HG02759 (cell line): ENCODE data around the gene CISD1.

Experiments used
- ATAC-seq: cut with Tn5 transposase; IDR thresholded peaks from one replicate; pipeline ENCODE4 v1.9.1; 2021; ENCODE audit warnings: mild to moderate bottlenecking, moderate library complexity; ENCODE audit not compliant: unreplicated experiment

Gene CISD1

DNA sequence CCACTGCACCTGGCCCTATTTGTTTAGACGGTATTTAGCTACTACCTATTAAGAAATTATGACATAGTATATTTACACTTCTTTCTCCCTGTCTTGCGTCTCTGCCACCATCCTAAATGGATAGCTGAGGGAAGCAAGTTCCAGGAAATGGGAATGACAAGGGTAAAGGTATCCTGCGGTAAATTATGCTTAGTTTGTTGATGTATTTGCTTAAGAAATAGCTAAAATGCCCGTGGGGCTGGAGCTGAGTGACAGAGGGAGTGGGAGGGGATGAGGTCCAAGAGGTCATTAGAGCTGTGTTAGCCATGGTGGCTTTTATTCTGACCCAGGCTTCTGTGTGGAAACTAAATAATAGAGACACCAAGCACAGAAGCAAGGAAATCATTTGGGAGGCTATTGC lies 36.9 kb downstream of the CISD1 start:
- ATAC-seq = no peak

DNA sequence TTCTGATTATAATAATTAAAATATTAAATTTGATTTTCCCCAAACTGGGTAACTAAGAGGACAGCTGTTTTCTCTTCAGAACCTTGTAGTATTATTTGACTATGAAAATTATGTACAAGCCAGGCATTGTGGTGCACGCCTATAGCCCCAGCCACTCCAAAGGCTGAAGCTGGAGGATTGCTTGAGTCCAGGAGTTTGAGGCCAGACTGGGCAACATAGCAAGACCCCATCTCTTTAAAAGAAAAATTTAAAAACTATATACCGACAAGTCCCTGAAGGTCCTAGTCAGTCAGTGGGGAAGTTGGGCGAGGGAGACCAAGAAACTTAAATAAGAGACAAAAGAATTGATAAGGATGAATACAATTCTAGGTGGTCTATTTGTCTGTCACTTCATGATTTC lies 38.7 kb downstream of the CISD1 start:
- ATAC-seq = no peak

DNA sequence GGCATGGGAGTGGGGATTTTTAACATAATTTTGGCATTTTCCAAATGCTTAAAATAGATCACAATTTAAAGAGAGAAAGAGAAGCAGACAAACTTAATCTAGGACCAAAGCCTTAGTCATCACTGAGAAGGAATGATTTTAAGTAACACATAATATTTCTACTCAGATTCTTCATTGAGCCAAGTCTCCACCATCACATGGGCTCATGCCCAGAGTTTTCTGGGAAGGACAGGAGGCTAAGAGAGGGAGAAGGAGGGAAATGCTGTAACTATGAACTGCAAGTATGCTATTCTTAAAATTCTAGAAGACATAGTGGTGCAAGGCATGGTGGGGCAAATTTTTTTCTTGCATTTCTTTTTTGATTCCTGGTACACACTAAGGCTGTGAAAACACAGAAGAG lies 42.1 kb downstream of the CISD1 start:
- ATAC-seq = no peak

GRCh38 chr10:58316874-58317273 lies 47.9 kb downstream of the CISD1 start:
- no peak for ATAC-seq

DNA sequence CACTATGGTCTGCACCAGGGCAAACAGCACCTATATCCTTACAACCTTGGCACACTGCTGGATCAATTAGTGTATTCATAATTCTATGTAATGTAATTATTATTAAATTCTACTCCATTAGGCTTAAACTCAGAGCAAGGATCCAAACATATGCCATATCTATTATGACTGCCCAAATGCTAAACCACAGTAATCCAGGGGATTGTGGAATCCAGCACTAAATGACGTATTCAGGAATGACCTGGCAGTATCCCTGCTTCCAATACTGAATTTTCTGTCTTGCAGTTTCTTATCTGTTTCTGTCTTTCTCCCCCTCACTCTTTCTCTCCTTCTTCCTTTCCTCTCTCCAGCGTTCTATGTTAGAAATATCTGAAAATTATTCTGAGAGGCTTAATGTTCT lies 49.4 kb downstream of the CISD1 start:
- no peak for ATAC-seq

DNA sequence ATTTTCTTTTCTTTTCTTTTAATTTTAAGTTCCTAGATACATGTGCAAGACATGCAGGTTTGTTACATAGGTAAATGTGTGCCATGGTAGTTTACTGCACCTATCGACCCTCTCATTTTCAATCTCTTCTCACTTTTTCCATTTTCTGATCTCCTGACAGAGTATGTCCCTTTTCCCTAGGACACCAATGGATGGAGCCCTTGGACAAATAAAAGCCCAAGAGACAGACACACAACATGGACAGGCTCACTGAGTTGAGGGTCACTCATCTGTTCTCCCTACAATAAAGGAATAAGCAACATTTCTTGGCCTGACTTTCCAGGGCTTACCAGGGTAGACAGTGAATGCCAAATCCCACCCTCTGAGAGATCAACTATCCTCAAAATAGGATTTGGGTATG lies 50.6 kb downstream of the CISD1 start:
- no peak for ATAC-seq

- no peak for ATAC-seq
These were observed 51.5 kb downstream of the CISD1 start for GRCh38 chr10:58320351-58321049.

DNA sequence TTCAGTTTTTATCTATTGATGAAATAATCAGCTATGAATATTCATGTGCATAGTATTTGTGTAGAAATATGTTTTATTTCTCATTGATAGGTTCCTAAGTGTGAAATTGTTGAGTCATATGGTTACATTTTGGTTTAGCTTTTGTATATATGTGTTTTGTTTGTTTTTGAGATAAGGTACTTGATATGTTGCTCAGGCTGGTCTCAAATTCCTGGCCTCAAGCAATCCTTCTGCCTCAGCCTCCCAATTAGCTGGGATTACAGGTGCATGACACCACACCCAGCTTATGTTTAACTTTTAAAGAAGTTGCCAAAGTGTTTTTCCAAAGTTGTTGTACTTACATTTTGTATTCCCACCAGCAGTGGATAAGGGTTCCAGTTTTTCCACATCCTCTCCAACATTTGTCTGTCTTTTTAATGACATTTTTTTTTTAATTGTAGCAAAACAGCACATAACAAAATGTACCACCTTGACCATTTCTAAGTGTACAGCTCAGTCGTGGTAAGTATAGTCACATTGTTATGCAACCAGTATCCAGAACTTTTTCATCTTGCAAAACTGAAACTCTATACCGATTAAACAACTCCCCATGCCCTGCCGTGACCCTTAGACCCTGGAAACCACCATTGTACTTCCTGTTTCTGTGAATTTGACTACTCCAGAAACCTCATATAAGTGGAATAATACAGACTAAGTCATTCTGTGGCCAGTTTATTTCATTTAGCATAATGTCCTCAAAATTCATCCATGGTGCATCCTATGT lies 53.3 kb downstream of the CISD1 start:
- peak; percentile 90 for ATAC-seq

DNA sequence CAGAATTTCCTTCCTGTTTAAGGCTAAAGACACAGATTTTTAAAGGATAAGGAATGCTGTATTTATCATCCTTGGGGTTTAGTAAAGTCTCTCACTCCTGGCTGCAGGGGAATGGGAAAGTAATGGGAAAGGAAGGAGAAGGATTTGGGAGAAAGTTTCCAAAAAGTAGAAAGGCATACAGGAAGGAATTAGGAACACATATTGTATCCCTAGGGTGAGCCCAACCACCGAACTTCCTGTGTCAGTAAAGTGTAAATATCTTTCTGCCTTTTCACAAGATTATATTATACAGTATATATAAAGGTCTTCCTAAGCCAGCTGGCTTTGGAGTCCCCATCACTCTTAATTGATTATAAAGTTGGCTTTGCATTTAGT lies 53.9 kb downstream of the CISD1 start:
- ATAC-seq = no peak

GRCh38 chr10:58326967-58327381 lies 58.0 kb downstream of the CISD1 start:
- ATAC-seq = no peak

GRCh38 chr10:58328233-58328632 lies 59.3 kb downstream of the CISD1 start:
- ATAC-seq = no peak

DNA sequence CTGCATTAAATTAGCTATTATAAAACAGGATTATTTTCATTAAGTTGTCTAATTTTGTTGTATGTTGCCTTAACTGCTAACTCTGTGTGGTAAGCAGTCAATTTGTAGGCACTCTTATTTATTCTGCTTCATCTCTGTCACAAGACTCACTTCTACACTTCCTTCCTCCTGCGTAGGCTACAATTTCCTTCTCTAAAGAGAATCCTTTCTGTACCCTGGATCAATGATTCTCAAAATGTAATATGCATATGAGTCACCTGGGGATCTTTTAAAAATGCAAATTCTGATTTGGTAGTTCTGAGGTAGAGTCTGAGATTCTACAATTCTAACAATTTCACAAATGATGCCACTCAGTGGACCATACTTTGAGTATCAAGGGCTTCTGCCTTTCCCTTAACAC lies 61.5 kb downstream of the CISD1 start:
- no peak for ATAC-seq

- no peak for ATAC-seq
These were observed 62.7 kb downstream of the CISD1 start for GRCh38 chr10:58331646-58332045.

GRCh38 chr10:58334817-58335305 lies 65.9 kb downstream of the CISD1 start, which contains the start of gene UBE2D1:
Gene UBE2D1 (plus strand): TSS chr10:58335006. CDS start chr10:58335202, 196 bp downstream.
- ATAC-seq = peak; percentile 98

DNA sequence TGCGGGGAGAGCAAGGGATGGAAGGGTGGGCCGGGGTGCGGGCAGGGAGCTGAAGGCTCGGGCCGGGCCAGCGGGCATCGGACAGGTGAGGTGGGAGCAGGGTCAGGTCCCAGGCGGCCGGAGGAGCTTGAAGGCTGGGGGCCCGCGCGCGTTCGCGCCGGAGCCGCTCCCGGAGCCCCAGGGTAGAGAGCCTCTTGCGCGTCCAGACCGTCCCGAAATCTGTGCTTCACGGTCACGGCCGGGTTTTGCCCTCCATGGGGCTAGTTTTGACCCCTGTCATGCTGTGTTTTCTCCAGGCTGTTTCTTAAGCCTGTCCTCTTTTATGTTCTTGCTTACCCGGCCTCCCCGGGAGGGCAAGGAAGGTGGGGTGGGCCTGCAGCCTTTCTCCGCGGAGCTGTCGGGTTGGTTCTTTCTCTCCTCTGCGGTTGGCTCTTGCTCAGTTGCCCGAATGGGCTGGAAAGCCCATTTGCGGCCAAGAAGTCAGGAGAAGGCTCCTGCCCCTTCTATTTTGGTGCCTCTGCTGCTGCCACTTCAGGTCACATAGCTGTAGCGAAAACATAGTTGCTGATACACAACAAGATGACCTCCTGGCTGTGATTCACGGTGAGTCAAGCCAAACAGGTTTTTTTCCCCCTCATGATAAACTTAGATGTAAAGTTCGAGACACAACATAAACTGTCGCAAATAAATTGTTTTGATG lies 66.5 kb downstream of the CISD1 start:
- ATAC-seq = peak; percentile 47

GRCh38 chr10:58336242-58336641 lies 67.3 kb downstream of the CISD1 start:
- ATAC-seq = no peak
